Endothelial cell of umbilical vein (primary cell): ENCODE results near the gene TMCC3. TPM values are rescaled to one million over a fixed set of nuclear protein-coding genes. Genes with fewer than 3 reads are reported as not detected.

ENCODE experiments used
- BruUV-seq: library from RNA; stranded (reverse); fragments of 400-500 nt; replicated peaks from 2 replicates; lab custom pipeline; 2021; lab: Mats Ljungman, UMichigan
- CTCF ChIA-PET: fragments of 300-600, 350-600 bp; sonication (Branson Sonifier 250); formaldehyde crosslinking; loops from one replicate; lab custom pipeline; 2021; ENCODE audit warnings: antibody characterized with exemption, inconsistent platforms; lab: Charles Lee
- POLR2A ChIA-PET: fragments of 300-600, 350-600 bp; sonication (Branson Sonifier 250); formaldehyde crosslinking; loops from one replicate; lab custom pipeline; 2021; ENCODE audit warnings: antibody characterized with exemption, inconsistent platforms; lab: Charles Lee
- DNase-seq: peaks from one replicate; pipeline ENCODE4 v3.0.0-alpha.2; 2011; ENCODE audit warnings: low read depth, low spot score
- FAIRE-seq: peaks from 2 replicates; lab custom pipeline; 2011; peaks lifted over from hg19 to GRCh38; lab: Jason Lieb, UNC
- H2AFZ ChIP-seq: 2 replicates; pipeline ENCODE4 v1.6.0; 2012; ENCODE audit warnings: low read depth, low read length, control low read depth, inconsistent platforms
- H3K27ac ChIP-seq: 2 replicates; pipeline ENCODE4 v1.5.1; 2011; ENCODE audit warnings: low read depth, mild to moderate bottlenecking, control low read depth, low read length, moderate library complexity; ENCODE audit not compliant: insufficient read depth
- H3K27me3 ChIP-seq, 2 experiments: 2 replicates each; pipeline versions ENCODE4 v1.6.0 to v1.6.1; 2011; ENCODE audit warnings: low read length in 2 of 2, mixed read lengths in 1 of 2; ENCODE audit not compliant: control insufficient read depth in 2 of 2, insufficient read depth in 2 of 2
- H3K36me3 ChIP-seq, 2 experiments: 2 replicates in 1 of 2; 3 replicates in 1 of 2; pipeline ENCODE4 v1.5.1; 2011; ENCODE audit warnings: low read length in 2 of 2, mild to moderate bottlenecking in 1 of 2, moderate library complexity in 1 of 2; ENCODE audit not compliant: control insufficient read depth in 2 of 2, insufficient read depth in 2 of 2; ENCODE audit errors: extremely low read depth in 1 of 2
- H3K4me1 ChIP-seq: 3 replicates; pipeline ENCODE4 v1.5.1; 2011; ENCODE audit warnings: mild to moderate bottlenecking, low read length; ENCODE audit not compliant: control insufficient read depth, insufficient read depth; ENCODE audit errors: extremely low read depth
- H3K4me2 ChIP-seq: 2 replicates; pipeline ENCODE4 v1.6.1; 2011; ENCODE audit warnings: low read length, control low read depth, mixed read lengths; ENCODE audit not compliant: insufficient read depth
- H3K4me3 ChIP-seq, 3 experiments: fragments of 200-600 bp in 1 of 3; sonication (generic), shearing (Covaris generic) in 1 of 3; replicated peaks in 1 of 3; 2 replicates each; pipeline ENCODE4 v1.5.1; 2011 to 2016; ENCODE audit warnings: control low read depth in 3 of 3, low read length in 3 of 3, mild to moderate bottlenecking in 2 of 3, inconsistent platforms in 1 of 3, low read depth in 1 of 3, moderate library complexity in 1 of 3; ENCODE audit not compliant: insufficient read depth in 1 of 3
- H3K79me2 ChIP-seq: 2 replicates; pipeline ENCODE4 v1.6.0; 2012; ENCODE audit warnings: low read length, inconsistent platforms; ENCODE audit not compliant: control insufficient read depth, insufficient read depth
- H3K9ac ChIP-seq: replicated peaks from 2 replicates; pipeline ENCODE3; 2011; ENCODE audit warnings: low read length, control low read depth; ENCODE audit not compliant: insufficient read depth; ENCODE audit errors: extremely low read depth
- H3K9me1 ChIP-seq: replicated peaks from 3 replicates; pipeline ENCODE4 v1.6.0; 2011; ENCODE audit warnings: mild to moderate bottlenecking, low read length; ENCODE audit not compliant: control insufficient read depth, insufficient read depth; ENCODE audit errors: extremely low read depth
- H3K9me3 ChIP-seq: replicated peaks from 2 replicates; pipeline ENCODE4 v1.5.1; 2012; ENCODE audit warnings: low read length, inconsistent platforms; ENCODE audit not compliant: control insufficient read depth, insufficient read depth
- H4K20me1 ChIP-seq: replicated peaks from 2 replicates; pipeline ENCODE3; 2011; ENCODE audit warnings: mild to moderate bottlenecking, low read length; ENCODE audit not compliant: control insufficient read depth, insufficient read depth; ENCODE audit errors: extremely low read depth
- CTCF ChIP-seq, 2 donors: IDR thresholded peaks; 1 replicate in 1 of 2; 2 replicates in 1 of 2; pipeline ENCODE4 v1.5.1; 2011; ENCODE audit warnings: low read length in 2 of 2, mild to moderate bottlenecking in 2 of 2, moderate library complexity in 2 of 2, control low read depth in 1 of 2, inconsistent platforms in 1 of 2, low read depth in 1 of 2; ENCODE audit not compliant: insufficient read depth in 1 of 2; ENCODE audit errors: extremely low read depth in 1 of 2
- EZH2 ChIP-seq: IDR thresholded peaks from 2 replicates; pipeline ENCODE4 v1.6.1; 2012; ENCODE audit warnings: borderline replicate concordance, low read depth, mild to moderate bottlenecking, moderate library complexity, low read length, inconsistent platforms; ENCODE audit not compliant: severe bottlenecking
- FOS ChIP-seq: IDR thresholded peaks from 2 replicates; pipeline ENCODE4 v1.6.1; 2011; ENCODE audit warnings: mild to moderate bottlenecking, low read length, moderate library complexity, borderline replicate concordance; ENCODE audit not compliant: insufficient read depth
- GATA2 ChIP-seq: IDR thresholded peaks from 2 replicates; pipeline ENCODE4 v1.7.0; 2011; ENCODE audit warnings: low read depth, mild to moderate bottlenecking, moderate library complexity, mixed read lengths, low read length; ENCODE audit not compliant: insufficient read length, insufficient read depth
- JUN ChIP-seq: IDR thresholded peaks from 2 replicates; pipeline ENCODE4 v1.6.1; 2011; ENCODE audit warnings: borderline replicate concordance, low read depth; ENCODE audit not compliant: insufficient read length, insufficient read depth
- MAX ChIP-seq: IDR thresholded peaks from 2 replicates; pipeline ENCODE4 v1.6.1; 2011; ENCODE audit not compliant: insufficient read depth, insufficient read length
- MYC ChIP-seq: IDR thresholded peaks from one replicate; pipeline ENCODE4 v1.6.1; 2011; ENCODE audit warnings: mild to moderate bottlenecking, low read depth, low read length
- POLR2A ChIP-seq: IDR thresholded peaks from 2 replicates; pipeline ENCODE4 v1.6.1; 2012; ENCODE audit warnings: low read depth, mild to moderate bottlenecking, control low read depth, low read length
- POLR2AphosphoS5 ChIP-seq: IDR thresholded peaks from 2 replicates; pipeline ENCODE4 v1.6.1; 2012; ENCODE audit warnings: low read depth, mild to moderate bottlenecking, control low read depth, low read length, moderate library complexity; ENCODE audit not compliant: insufficient read depth
- dilution Hi-C: fragments of 300-500 bp; cut with MboI; formaldehyde crosslinking; loops from one replicate; pipeline ENCODE4 v1.15.0; 2019; ENCODE audit warnings: low sequenced_read_pairs; ENCODE audit not compliant: extremely low pct_ligation_motif_present
- intact Hi-C: fragments of 100-400 bp; cut with micrococcal nuclease; formaldehyde crosslinking; loops from one replicate; pipeline ENCODE4 v1.10.0; 2022
- polyA plus RNA-seq, 4 experiments: library from polyadenylated mRNA; depleted of rRNA in 3 of 4; stranded (reverse) in 3 of 4; unstranded in 1 of 4; fragments of >200 nt; gene quantifications; 2 replicates each; pipeline versions ENCODE4 v1.2.1 to v1.2.3, GENCODE V29; 2011 to 2012; ENCODE audit warnings: missing spikeins in 1 of 4
- total RNA-seq: library from RNA; stranded (reverse); gene quantifications from 2 replicates; pipeline ENCODE4 v1.2.3, GENCODE V29; 2021

The TMCC3 gene
- total and polyA plus RNA-seq, 2 donors (not counting 3 experiments of a cell fraction or from before 2014, with no cell fraction given): 13.5 to 30.4 TPM

DNA sequence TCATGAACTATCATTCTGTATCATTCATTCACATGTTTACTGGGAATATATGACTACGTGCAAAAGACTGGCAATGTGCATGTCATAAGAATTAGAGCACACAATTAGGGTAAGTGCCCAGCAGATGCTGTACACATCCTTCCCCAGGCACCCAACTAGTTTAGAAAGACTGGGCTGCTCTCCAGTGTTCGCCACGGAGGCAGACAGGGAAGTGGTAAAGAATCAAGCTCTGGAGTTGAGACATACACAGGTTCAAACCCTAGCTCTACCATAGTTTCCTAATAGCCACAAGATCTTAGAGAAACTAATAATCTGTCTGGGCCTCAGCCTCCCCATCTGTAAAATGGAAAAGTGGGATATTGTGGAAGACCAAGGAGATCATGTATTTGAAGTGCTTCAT, 6.8 kb downstream of the TMCC3 start:
- no peak overlapping the region for H3K9ac ChIP-seq
- ChIA-PET CTCF (interaction anchor here (0.8 to 1.2 kb wide), 4 partner anchors 12 to 97 kb away, joined by 3 to 4 read pairs (median 3); no protein-coding TSS in a partner anchor), POLR2A (no interaction called here)
- no peak for FAIRE-seq
- H3K4me3 ChIP-seq: no peak overlapping the region
- intact Hi-C loops (loop anchor here (1.0 to 5.0 kb wide), 5 partner anchors 21 to 339 kb away; no protein-coding TSS in a partner anchor), dilution Hi-C loops (no loop called here)
- H3K4me1 ChIP-seq: peaks cover 39% of the 10 kb centered on the region
- no peak for DNase-seq
- no peaks in the 10 kb centered on the region for H3K9me1 ChIP-seq
- TF ChIP-seq MYC (no peak), FOS (no peak), MAX (no peak), JUN (no peak), CTCF (IDR thresholded peaks at IDR 0.05; ENCODE audit: extremely low read depth in 1 of 2, insufficient read depth in 1 of 2, low read depth in 1 of 2, low read length in 2 of 2) (no peak)
- H3K79me2 ChIP-seq: peaks cover 69% of the 10 kb centered on the region
- H3K9me3 ChIP-seq: no peaks in the 10 kb centered on the region
- BruUV-seq: no TSS peak
- no peak overlapping the region for H2AFZ ChIP-seq
- H3K27me3 ChIP-seq: no peaks in the 10 kb centered on the region
- peak overlapping the region; percentile 59 for H3K4me2 ChIP-seq
- H3K27ac ChIP-seq: peak overlapping the region; percentile 79
- H3K36me3 ChIP-seq: peaks cover 0 to 12% of the 10 kb centered on the region in 2 experiments
- no peaks in the 10 kb centered on the region for H4K20me1 ChIP-seq

GRCh38 chr12:94641283-94641682, 9.1 kb downstream of the TMCC3 start:
- Histone ChIP-seq H2AFZ (no peak overlapping the region), H3K36me3 (peaks cover 0 to 16% of the 10 kb centered on the region in 2 experiments), H4K20me1 (no peaks in the 10 kb centered on the region), H3K4me2 (no peak overlapping the region), H3K27ac (no peak overlapping the region), H3K9me3 (no peaks in the 10 kb centered on the region), H3K9ac (no peak overlapping the region), H3K4me3 (no peak overlapping the region), H3K9me1 (no peaks in the 10 kb centered on the region), H3K27me3 (no peaks in the 10 kb centered on the region), H3K79me2 (peaks cover 71% of the 10 kb centered on the region), H3K4me1 (peaks cover 26% of the 10 kb centered on the region)
- ChIA-PET CTCF (interaction anchor here (1.0 kb wide), 1 partner anchor 120 kb away, joined by 3 read pairs; no protein-coding TSS in a partner anchor), POLR2A (no interaction called here)
- FAIRE-seq (no peak), DNase-seq (no peak)
- intact Hi-C loops (loop anchor here (5.0 kb wide), 1 partner anchor 341 kb away; no protein-coding TSS in a partner anchor), dilution Hi-C loops (no loop called here)
- no peak for TF ChIP-seq JUN
- no peak for TF ChIP-seq FOS
- no peak for TF ChIP-seq POLR2AphosphoS5
- TF ChIP-seq GATA2: no peak
- TF ChIP-seq CTCF (IDR thresholded peaks at IDR 0.05; ENCODE audit: extremely low read depth in 1 of 2, insufficient read depth in 1 of 2, low read depth in 1 of 2, low read length in 2 of 2): no peak
- no peak for TF ChIP-seq MAX
- TF ChIP-seq EZH2: no peak
- TF ChIP-seq MYC: no peak
- no peak for TF ChIP-seq POLR2A
- no TSS peak for BruUV-seq
